Measurements from ENCODE around the gene KIF22. TPM values are rescaled to one million over a fixed set of nuclear protein-coding genes. Genes with fewer than 3 reads are reported as not detected.

KIF22 gene
- total RNA-seq, 1 donor from 2014 or later = 40.7 TPM

- H3K27me3 Mint-ChIP-seq (ENCODE audit: unreplicated experiment) = peaks cover 31% of the 10 kb centered on the region
- peak within 1 kb of the TSS; percentile 32 for H3K27ac Mint-ChIP-seq (ENCODE audit: unreplicated experiment)
- peaks cover 57% of the 10 kb centered on the region for H3K4me1 Mint-ChIP-seq (ENCODE audit: unreplicated experiment)
- TF ChIP-seq CTCF (IDR thresholded peaks at IDR 0.05; ENCODE audit: unreplicated experiment) = no peak
- no peaks in the 10 kb centered on the region for H3K9me3 Mint-ChIP-seq (ENCODE audit: unreplicated experiment)
- H3K4me3 Mint-ChIP-seq (ENCODE audit: unreplicated experiment) = peak within 1 kb of the TSS; percentile 86
- peaks cover 10% of the 10 kb centered on the region for H3K36me3 Mint-ChIP-seq (ENCODE audit: low read depth, unreplicated experiment)
- peak; percentile 52 for DNase-seq (ENCODE audit: low spot score)
Measured at GRCh38 chr16:29811896-29812665, 21.5 kb downstream of the KIF22 start, which contains the start of gene PRRT2. Gene PRRT2, plus strand, starts transcription at chr16:29812193. Its CDS starts 862 bp downstream, at chr16:29813055.

- DNase-seq (ENCODE audit: low spot score) = no peak
- Mint-ChIP-seq H3K27me3 (ENCODE audit: unreplicated experiment) (peaks cover 30% of the 10 kb centered on the region), H3K9me3 (ENCODE audit: unreplicated experiment) (no peaks in the 10 kb centered on the region), H3K4me1 (ENCODE audit: unreplicated experiment) (peaks cover 59% of the 10 kb centered on the region), H3K27ac (ENCODE audit: unreplicated experiment) (no peak overlapping the region), H3K36me3 (ENCODE audit: low read depth, unreplicated experiment) (peaks cover 14% of the 10 kb centered on the region), H3K4me3 (ENCODE audit: unreplicated experiment) (peak overlapping the region; percentile 78)
- no peak for TF ChIP-seq CTCF (IDR thresholded peaks at IDR 0.05; ENCODE audit: unreplicated experiment)
Measured at GRCh38 chr16:29812754-29813643, 22.4 kb downstream of the KIF22 start.

GRCh38 chr16:29813644-29814562 is 23.4 kb downstream of the KIF22 start:
- no peak for DNase-seq (ENCODE audit: low spot score)
- peak overlapping the region; percentile 95 for H3K4me3 Mint-ChIP-seq (ENCODE audit: unreplicated experiment)
- no peak for TF ChIP-seq CTCF (IDR thresholded peaks at IDR 0.05; ENCODE audit: unreplicated experiment)
- no peaks in the 10 kb centered on the region for H3K9me3 Mint-ChIP-seq (ENCODE audit: unreplicated experiment)
- H3K27me3 Mint-ChIP-seq (ENCODE audit: unreplicated experiment) = peaks cover 30% of the 10 kb centered on the region
- H3K27ac Mint-ChIP-seq (ENCODE audit: unreplicated experiment) = peak overlapping the region; percentile 64
- H3K4me1 Mint-ChIP-seq (ENCODE audit: unreplicated experiment) = peaks cover 58% of the 10 kb centered on the region
- H3K36me3 Mint-ChIP-seq (ENCODE audit: low read depth, unreplicated experiment) = peaks cover 10% of the 10 kb centered on the region

- H3K4me3 Mint-ChIP-seq (ENCODE audit: unreplicated experiment) = peak overlapping the region; percentile 95
- H3K9me3 Mint-ChIP-seq (ENCODE audit: unreplicated experiment) = no peaks in the 10 kb centered on the region
- H3K27ac Mint-ChIP-seq (ENCODE audit: unreplicated experiment) = peak overlapping the region; percentile 70
- peaks cover 59% of the 10 kb centered on the region for H3K4me1 Mint-ChIP-seq (ENCODE audit: unreplicated experiment)
- H3K27me3 Mint-ChIP-seq (ENCODE audit: unreplicated experiment) = peaks cover 29% of the 10 kb centered on the region
- peaks cover 15% of the 10 kb centered on the region for H3K36me3 Mint-ChIP-seq (ENCODE audit: low read depth, unreplicated experiment)
- no peak for DNase-seq (ENCODE audit: low spot score)
- no peak for TF ChIP-seq CTCF (IDR thresholded peaks at IDR 0.05; ENCODE audit: unreplicated experiment)
Measured at GRCh38 chr16:29814592-29814991, 24.0 kb downstream of the KIF22 start.
